ENCODE results near the gene SLAMF7. TPM values are rescaled to one million over a fixed set of nuclear protein-coding genes. Genes with fewer than 3 reads are reported as not detected.

The SLAMF7 gene
- total RNA-seq, 1 donor = not detected

DNA sequence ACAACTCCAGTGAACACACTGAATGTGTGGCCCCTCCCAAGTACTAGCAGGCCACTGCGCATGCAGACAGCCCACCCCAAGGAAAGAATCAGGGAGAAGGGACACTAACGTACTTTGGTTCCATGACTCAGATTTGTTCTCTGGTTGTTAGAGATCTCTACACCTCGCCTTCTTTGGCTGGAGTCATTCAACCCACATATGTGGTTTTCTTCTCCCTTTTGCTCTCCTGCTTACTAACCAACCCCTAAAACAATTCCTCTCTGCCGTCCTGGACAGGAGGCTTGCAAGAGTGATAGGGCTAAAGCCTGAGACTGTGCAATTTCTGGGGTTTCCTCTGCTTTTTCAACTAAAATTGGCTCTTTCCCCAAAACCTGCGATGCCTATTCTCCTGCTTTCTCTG, 21.7 kb upstream of the SLAMF7 start:
- TF ChIP-seq, protein P1, sequence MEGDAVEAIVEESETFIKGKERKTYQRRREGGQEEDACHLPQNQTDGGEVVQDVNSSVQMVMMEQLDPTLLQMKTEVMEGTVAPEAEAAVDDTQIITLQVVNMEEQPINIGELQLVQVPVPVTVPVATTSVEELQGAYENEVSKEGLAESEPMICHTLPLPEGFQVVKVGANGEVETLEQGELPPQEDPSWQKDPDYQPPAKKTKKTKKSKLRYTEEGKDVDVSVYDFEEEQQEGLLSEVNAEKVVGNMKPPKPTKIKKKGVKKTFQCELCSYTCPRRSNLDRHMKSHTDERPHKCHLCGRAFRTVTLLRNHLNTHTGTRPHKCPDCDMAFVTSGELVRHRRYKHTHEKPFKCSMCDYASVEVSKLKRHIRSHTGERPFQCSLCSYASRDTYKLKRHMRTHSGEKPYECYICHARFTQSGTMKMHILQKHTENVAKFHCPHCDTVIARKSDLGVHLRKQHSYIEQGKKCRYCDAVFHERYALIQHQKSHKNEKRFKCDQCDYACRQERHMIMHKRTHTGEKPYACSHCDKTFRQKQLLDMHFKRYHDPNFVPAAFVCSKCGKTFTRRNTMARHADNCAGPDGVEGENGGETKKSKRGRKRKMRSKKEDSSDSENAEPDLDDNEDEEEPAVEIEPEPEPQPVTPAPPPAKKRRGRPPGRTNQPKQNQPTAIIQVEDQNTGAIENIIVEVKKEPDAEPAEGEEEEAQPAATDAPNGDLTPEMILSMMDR (IDR thresholded peaks at IDR 0.05; ENCODE audit: extremely low read depth, low read depth, low read length) = no peak
- DNase-seq (ENCODE audit: insufficient read length, low spot score, missing footprints) = no peak
- Histone ChIP-seq H3K36me3 (ENCODE audit: insufficient read depth, low read length) (no peaks in the 10 kb centered on the region), H2AFZ (ENCODE audit: low read length) (no peak overlapping the region), H4K20me1 (ENCODE audit: insufficient read depth, low read length) (no peaks in the 10 kb centered on the region), H3K4me1 (ENCODE audit: insufficient read depth, low read length) (no peaks in the 10 kb centered on the region), H3K4me3 (ENCODE audit: insufficient read depth, low read length) (no peak overlapping the region), H3K4me2 (ENCODE audit: insufficient read depth, low read length) (no peak overlapping the region), H3K27me3 (ENCODE audit: insufficient read depth, low read length) (no peaks in the 10 kb centered on the region), H3K27ac (ENCODE audit: low read depth, low read length) (no peak overlapping the region), H3K9me3 (ENCODE audit: low read depth, low read length) (no peaks in the 10 kb centered on the region), H3K79me2 (ENCODE audit: insufficient read depth, low read length) (no peaks in the 10 kb centered on the region)

DNA sequence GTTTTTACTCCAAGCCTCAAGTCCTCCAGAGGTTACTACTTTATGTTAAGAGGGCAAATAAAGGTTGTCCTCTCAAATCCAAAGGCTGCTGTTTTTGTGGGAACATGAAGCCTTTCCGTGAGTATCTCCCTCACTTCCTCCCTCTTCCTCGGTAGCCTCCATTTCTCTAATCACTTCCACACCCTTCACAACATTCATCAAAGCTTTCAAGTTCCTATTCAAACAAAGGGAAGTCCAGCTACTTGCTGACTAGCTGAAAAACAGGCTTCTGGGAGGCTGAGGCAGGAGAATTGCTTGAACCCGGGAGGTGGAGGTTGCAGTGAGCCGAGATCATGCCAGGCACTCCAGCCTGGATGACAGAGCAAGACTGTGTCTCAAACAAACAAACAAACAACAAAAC, 20.8 kb upstream of the SLAMF7 start:
- H2AFZ ChIP-seq (ENCODE audit: low read length) = no peak overlapping the region
- no peaks in the 10 kb centered on the region for H4K20me1 ChIP-seq (ENCODE audit: insufficient read depth, low read length)
- H3K9me3 ChIP-seq (ENCODE audit: low read depth, low read length) = no peaks in the 10 kb centered on the region
- no peaks in the 10 kb centered on the region for H3K79me2 ChIP-seq (ENCODE audit: insufficient read depth, low read length)
- no peaks in the 10 kb centered on the region for H3K27me3 ChIP-seq (ENCODE audit: insufficient read depth, low read length)
- no peak for DNase-seq (ENCODE audit: insufficient read length, low spot score, missing footprints)
- TF ChIP-seq, protein P1 (IDR thresholded peaks at IDR 0.05; ENCODE audit: extremely low read depth, low read depth, low read length) = no peak
- H3K27ac ChIP-seq (ENCODE audit: low read depth, low read length) = no peak overlapping the region
- no peaks in the 10 kb centered on the region for H3K36me3 ChIP-seq (ENCODE audit: insufficient read depth, low read length)
- no peaks in the 10 kb centered on the region for H3K4me1 ChIP-seq (ENCODE audit: insufficient read depth, low read length)
- H3K4me2 ChIP-seq (ENCODE audit: insufficient read depth, low read length) = no peak overlapping the region
- no peak overlapping the region for H3K4me3 ChIP-seq (ENCODE audit: insufficient read depth, low read length)

DNA sequence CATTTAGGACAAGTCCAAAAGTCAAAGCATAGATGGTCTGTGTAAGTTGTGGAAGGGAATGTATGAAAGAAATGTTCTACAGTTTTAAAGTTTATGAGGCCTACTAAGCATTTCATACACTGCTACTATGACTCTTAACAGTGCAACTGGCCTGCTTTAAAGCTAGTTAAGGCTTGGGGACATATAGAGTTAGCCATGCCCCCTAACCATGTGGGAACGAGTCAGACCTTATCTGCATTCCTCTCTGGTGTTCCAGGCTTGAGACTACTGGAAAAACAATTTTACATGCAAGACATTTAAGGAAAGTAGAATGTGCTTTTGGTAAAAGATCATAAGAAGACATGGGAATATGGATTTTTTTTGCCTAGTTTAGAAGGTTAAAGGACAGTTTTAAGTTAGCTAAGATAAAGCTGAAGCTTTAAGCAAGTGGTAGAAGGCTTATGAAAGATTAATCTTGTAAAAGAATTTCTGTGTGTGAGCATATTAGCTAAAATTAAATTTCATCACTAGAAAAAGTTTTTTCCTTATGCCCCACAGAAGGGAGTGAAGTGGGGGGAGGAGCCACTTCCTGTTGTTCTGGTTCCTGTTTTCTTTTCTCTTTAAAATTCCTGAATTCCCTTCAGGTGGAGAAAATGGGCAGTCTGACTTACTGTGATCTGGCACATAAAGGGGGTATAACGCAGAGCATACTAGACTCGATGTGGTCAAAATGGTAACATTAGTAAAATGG, 18.5 kb upstream of the SLAMF7 start:
- no peaks in the 10 kb centered on the region for H4K20me1 ChIP-seq (ENCODE audit: insufficient read depth, low read length)
- TF ChIP-seq, protein P1 (IDR thresholded peaks at IDR 0.05; ENCODE audit: extremely low read depth, low read depth, low read length) = no peak
- no peaks in the 10 kb centered on the region for H3K27me3 ChIP-seq (ENCODE audit: insufficient read depth, low read length)
- no peak overlapping the region for H3K4me2 ChIP-seq (ENCODE audit: insufficient read depth, low read length)
- no peak overlapping the region for H3K4me3 ChIP-seq (ENCODE audit: insufficient read depth, low read length)
- no peaks in the 10 kb centered on the region for H3K79me2 ChIP-seq (ENCODE audit: insufficient read depth, low read length)
- no peak overlapping the region for H3K27ac ChIP-seq (ENCODE audit: low read depth, low read length)
- DNase-seq (ENCODE audit: insufficient read length, low spot score, missing footprints) = no peak
- no peaks in the 10 kb centered on the region for H3K36me3 ChIP-seq (ENCODE audit: insufficient read depth, low read length)
- H2AFZ ChIP-seq (ENCODE audit: low read length) = no peak overlapping the region
- no peaks in the 10 kb centered on the region for H3K4me1 ChIP-seq (ENCODE audit: insufficient read depth, low read length)
- no peaks in the 10 kb centered on the region for H3K9me3 ChIP-seq (ENCODE audit: low read depth, low read length)

GRCh38 chr1:160721473-160721872, 17.6 kb upstream of the SLAMF7 start:
- H3K9me3 ChIP-seq (ENCODE audit: low read depth, low read length) = no peaks in the 10 kb centered on the region
- TF ChIP-seq, protein P1 (IDR thresholded peaks at IDR 0.05; ENCODE audit: extremely low read depth, low read depth, low read length) = no peak
- H3K4me3 ChIP-seq (ENCODE audit: insufficient read depth, low read length) = no peak overlapping the region
- peaks cover 3% of the 10 kb centered on the region for H3K4me1 ChIP-seq (ENCODE audit: insufficient read depth, low read length)
- H2AFZ ChIP-seq (ENCODE audit: low read length) = no peak overlapping the region
- H3K79me2 ChIP-seq (ENCODE audit: insufficient read depth, low read length) = no peaks in the 10 kb centered on the region
- DNase-seq (ENCODE audit: insufficient read length, low spot score, missing footprints) = no peak
- H3K27ac ChIP-seq (ENCODE audit: low read depth, low read length) = no peak overlapping the region
- H3K4me2 ChIP-seq (ENCODE audit: insufficient read depth, low read length) = no peak overlapping the region
- H3K27me3 ChIP-seq (ENCODE audit: insufficient read depth, low read length) = no peaks in the 10 kb centered on the region
- H3K36me3 ChIP-seq (ENCODE audit: insufficient read depth, low read length) = no peaks in the 10 kb centered on the region
- no peaks in the 10 kb centered on the region for H4K20me1 ChIP-seq (ENCODE audit: insufficient read depth, low read length)
